ENCODE measurements around the gene FBXO41. TPM values are rescaled to one million over a fixed set of nuclear protein-coding genes. Genes with fewer than 3 reads are reported as not detected.
A peak's percentile ranks its signal among the peaks of the same experiment; 100 is the strongest.

Gene FBXO41
- polyA plus RNA-seq, 3 donors, result 1.8 to 3.0 (median 1.8) TPM

GRCh38 chr2:73253400-73253799 lies 30.9 kb downstream of the FBXO41 start:
- no peak for DNase-seq (ENCODE audit: extremely low read depth in 1 of 11, low read depth in 9 of 11, low spot score in 4 of 11)

- no peak for DNase-seq (ENCODE audit: extremely low read depth in 1 of 11, low read depth in 9 of 11, low spot score in 4 of 11)
Measured at GRCh38 chr2:73252238-73253027, 31.8 kb downstream of the FBXO41 start.

DNA sequence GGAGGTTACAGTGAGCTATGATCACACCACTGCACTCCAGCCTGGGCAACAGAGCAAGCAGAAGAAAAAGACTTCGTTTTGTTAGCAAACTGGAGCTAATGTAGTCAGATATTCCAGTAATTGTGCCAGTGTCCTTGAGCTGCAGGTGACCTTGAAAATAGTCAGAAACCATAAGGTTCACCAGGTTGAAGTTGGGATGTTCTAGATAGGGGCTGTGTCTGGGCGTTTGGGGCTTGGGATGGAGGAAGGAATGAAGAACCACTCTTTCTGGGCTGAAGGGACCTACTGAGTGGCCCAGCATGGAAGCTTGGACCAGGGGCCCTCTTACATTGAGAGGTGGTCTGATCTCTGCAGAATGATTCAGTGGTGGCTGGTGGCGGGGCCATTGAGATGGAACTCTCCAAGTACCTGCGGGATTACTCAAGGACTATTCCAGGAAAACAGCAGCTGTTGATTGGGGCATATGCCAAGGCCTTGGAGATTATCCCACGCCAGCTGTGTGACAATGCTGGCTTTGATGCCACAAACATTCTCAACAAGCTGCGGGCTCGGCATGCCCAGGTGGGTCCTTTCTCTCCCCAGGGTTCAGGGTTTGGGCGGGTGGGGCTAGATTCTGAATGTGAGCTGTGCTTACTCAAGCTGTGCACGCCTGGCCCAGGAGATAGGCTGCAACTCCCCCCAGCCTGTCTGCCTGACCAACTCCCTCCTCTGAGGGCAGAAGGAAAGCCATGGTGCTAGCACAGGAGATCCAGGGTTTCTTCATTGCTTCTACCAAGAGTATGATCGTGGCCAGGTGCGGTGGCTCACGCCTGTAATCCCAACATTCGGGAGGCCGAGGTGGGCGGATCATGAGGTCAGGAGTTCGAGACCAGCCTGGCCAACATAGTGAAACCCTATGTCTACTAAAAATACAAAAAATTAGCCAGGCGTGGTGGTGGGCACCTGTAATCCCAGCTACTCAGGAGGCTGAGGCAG lies 33.1 kb downstream of the FBXO41 start:
- no peak for DNase-seq (ENCODE audit: extremely low read depth in 1 of 11, low read depth in 9 of 11, low spot score in 4 of 11)

GRCh38 chr2:73249636-73250035 lies 34.6 kb downstream of the FBXO41 start:
- no peak for DNase-seq (ENCODE audit: extremely low read depth in 1 of 11, low read depth in 9 of 11, low spot score in 4 of 11)

DNA sequence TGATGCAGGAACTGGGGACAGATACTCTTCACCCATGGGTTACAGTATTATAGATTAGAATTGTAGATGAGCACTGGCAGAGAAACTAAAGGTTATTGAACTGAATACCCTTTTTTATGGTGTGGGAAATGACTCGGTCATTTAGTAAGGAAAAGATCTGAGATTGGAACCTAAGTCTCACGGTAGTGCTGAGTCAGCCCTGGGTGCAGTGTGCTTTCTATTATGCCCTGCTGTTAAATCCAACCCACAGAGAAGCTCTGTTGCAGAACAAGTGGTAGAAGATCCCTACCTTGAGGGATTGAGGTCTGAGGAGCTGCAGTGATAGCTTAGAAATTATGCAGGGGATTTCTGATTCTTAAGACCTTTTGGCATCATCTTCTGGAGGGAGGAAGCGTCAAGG lies 37.4 kb downstream of the FBXO41 start:
- DNase-seq (ENCODE audit: extremely low read depth in 1 of 11, low read depth in 9 of 11, low spot score in 4 of 11), result no peak

DNA sequence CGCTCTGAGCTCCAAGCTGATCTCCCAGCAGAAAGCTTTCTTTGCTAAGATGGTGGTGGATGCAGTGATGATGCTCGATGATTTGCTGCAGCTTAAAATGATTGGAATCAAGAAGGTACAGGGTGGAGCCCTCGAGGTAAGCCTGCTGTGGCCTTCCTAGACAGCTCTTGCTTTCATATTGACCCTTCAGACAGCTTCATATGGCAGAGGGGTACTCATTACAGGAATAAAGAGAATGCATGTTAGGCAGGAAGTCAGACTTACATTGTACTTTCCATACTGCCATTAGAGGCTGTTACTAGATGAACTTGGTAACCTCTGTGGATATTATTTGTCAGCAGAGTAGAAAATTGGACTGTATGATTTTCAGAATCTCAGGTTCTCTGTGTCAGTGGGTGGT lies 39.7 kb downstream of the FBXO41 start:
- no peak for DNase-seq (ENCODE audit: extremely low read depth in 1 of 11, low read depth in 9 of 11, low spot score in 4 of 11)

- no peak for DNase-seq (ENCODE audit: extremely low read depth in 1 of 11, low read depth in 9 of 11, low spot score in 4 of 11)
Measured at GRCh38 chr2:73243884-73244570, 40.3 kb downstream of the FBXO41 start.

DNA sequence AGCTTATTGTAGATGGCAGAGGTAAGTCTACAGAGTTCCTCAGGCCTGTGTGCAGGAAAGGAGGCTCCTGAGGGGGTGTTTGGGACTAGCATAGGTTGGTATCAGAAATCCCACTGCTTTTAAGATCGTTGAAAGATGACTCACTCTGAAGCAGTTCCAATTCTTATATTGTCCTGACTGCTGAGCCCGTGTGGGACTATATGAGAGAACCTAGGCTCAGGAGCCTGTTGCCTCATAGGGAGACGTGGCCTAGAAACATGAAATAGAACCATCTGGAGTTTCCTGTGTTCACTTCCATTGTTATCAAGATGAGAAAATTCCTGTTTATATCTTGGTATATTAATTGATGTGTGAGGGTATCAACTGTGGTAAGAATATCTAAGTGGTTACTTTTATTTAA lies 44.5 kb downstream of the FBXO41 start:
- no peak for DNase-seq (ENCODE audit: extremely low read depth in 1 of 11, low read depth in 9 of 11, low spot score in 4 of 11)

- no peak for DNase-seq (ENCODE audit: extremely low read depth in 1 of 11, low read depth in 9 of 11, low spot score in 4 of 11)
Measured at GRCh38 chr2:73238976-73239375, 45.3 kb downstream of the FBXO41 start.

DNA sequence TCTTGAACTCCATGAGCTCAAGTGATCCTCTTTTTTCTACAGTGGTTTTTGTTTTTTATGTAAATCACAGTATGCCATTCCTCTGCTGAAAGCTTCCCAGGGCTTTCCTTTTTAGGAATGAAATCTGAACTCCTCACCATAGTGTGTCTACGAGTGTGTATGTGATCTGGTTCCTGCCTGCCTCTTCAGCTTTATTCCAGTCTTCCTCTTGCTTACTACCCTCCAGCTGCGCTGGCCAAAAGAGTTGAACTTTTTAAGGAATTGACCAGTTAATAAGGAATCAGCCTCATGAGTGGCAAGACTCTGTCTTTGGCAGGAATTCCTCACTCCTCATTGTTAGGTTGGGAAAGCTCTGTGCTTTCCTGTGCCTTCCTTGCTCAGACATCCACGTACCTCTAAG lies 46.1 kb downstream of the FBXO41 start:
- no peak for DNase-seq (ENCODE audit: extremely low read depth in 1 of 11, low read depth in 9 of 11, low spot score in 4 of 11)

DNA sequence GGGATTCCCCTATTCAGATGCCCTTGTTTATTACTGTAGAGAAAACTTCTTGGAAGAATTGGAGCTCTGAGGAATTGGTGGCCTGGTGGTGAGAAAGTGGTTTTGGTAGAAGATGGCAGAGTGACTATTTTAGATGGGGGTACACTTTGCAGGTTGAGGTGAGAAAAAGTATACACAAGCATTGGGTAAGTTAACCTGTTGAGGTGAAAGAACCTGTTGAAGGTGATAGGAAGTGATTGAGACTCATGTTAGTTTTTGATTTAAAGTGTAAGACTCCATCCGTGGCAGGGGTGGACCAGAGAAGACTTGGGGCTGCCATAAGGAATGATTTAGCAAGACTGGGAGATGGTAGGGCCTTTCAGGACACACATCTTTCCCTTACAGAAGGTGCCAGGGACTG lies 47.1 kb downstream of the FBXO41 start:
- DNase-seq (ENCODE audit: extremely low read depth in 1 of 11, low read depth in 9 of 11, low spot score in 4 of 11), result no peak

GRCh38 chr2:73235315-73236028 lies 48.8 kb downstream of the FBXO41 start:
- DNase-seq (ENCODE audit: extremely low read depth in 1 of 11, low read depth in 9 of 11, low spot score in 4 of 11), result no peak

DNA sequence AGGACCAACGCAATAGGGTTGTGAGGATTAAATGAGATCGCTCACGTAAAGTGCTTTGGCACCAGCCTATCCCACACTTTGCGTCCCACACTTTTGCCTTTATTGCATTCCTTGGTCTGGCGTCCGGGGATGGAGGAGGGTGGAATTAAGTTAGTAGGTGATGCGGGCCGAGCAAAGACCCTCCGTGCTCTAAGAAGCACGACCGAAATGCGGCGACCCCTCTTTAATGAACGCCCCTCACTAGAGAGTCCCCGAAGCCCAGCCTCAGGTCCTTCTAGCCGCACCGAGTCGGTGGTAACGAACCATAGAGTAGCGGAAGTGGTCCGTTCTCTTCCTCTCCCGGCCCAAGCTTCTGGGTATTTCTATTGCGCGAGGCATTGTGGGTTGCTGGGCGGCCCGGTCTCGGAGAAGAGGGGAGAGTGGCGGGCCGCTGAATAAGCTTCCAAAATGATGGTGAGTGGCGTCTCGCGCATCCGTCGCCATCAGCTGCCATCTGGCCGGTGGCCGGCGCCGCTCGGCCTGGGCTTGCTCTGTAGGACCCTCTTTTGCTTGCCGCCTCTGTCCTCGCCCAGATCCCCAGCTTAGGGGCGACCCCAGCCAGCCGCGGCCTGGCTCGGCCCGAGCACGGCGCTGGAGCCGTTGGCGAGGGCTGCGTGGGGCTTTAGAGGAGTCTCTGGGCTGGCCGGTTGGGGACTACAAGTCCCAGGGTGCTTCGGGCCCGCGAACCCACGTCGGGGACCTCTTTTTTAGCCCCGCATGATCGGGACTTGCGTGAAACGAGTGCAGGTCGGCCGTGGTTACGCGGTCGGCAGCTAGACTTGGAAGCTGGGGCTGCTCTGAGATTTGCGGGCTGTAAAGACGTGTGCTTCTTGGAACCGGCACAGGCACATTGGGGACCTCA lies 50.1 kb downstream of the FBXO41 start, which contains the start of gene CCT7:
CCT7 (plus strand) TSS at position 377 of the 901 bp plus-strand sequence; CDS start at position 448, 71 bp downstream.
- DNase-seq (ENCODE audit: extremely low read depth in 1 of 11, low read depth in 9 of 11, low spot score in 4 of 11), result peak in 10 of 11 donors; percentile 77 to 94 (median 83)

DNA sequence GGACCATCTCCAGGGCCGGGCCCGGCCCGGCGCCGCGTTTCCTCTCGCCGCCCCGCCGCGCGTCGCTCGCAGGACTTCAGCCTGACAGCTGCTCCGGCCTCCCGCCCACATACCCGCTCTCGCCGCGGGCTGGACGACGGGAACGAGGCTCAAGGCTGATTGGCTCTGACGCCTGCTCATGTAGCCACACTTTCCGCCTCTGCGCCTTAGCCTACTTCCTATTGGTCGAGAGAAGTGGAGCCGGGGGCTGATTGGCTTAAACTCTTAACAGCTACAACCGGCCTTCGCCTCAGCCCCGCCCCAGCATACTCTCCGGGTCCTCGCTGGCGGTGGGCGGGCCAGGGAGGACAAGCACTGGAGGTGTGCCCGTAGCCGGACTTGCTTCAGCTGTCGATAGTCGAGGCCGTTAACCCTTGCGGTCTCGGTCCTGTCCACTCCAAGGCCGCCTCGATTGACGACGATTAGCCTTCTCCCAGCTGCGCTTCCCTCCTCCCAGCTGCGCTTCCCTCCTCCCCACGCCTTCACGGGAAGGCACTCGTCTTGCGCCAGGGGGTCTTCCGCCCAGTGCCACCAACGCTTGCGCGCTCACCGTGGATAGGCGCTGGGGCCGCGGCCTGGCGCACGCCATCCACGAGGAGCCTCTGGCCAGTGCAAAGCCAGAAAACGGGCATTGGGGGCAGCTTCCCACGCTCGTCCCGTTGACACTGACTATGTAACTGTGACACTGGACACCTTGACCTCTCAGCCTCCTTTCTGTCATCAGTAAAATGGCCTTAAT lies 50.9 kb downstream of the FBXO41 start, which contains the start of gene PRADC1:
PRADC1 (minus strand) TSS at position 86 of the 778 bp plus-strand sequence; CDS start at position 7, 79 bp downstream.
- DNase-seq (ENCODE audit: extremely low read depth in 1 of 11, low read depth in 9 of 11, low spot score in 4 of 11), result peak; percentile 97 to 100 (median 99)

- no peak for DNase-seq (ENCODE audit: extremely low read depth in 1 of 11, low read depth in 9 of 11, low spot score in 4 of 11)
Measured at GRCh38 chr2:73232403-73233153, 51.7 kb downstream of the FBXO41 start.

DNA sequence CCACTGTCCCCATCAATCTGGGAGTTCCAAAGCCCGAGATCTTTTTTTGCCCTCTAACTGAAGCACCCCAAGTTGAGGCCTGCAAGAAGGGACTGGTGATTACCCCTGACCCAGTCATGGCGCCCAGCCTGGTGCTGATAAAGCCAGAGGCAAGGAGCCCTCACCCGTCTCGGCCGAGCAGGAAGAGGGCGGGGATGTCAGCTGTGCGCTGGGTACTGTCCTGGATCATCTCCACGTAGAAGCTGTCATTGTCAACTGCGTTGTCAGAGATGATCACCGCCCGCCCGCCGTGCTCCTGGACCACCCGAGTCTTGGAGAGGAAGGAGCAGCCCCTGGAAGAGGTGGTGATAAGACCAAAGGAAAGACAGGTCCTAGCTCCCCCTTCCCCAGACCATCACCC lies 55.6 kb downstream of the FBXO41 start:
- DNase-seq (ENCODE audit: extremely low read depth in 1 of 11, low read depth in 9 of 11, low spot score in 4 of 11), result no peak
